AG10803 (cell line): Measurements from ENCODE around the gene SERPINE3.

Source experiments
- DNase-seq: peaks from one replicate; pipeline ENCODE4 v3.0.0; 2010; ENCODE audit warnings: low read depth
- H3K4me3 ChIP-seq: 2 replicates; pipeline ENCODE4 v1.5.1; 2011; ENCODE audit warnings: mild to moderate bottlenecking, low read length, control low read depth
- CTCF ChIP-seq: conservative IDR thresholded peaks from 2 replicates; pipeline ENCODE4 v1.5.1; 2011; ENCODE audit warnings: mild to moderate bottlenecking, low read length, control low read depth, inconsistent platforms

Gene SERPINE3

DNA sequence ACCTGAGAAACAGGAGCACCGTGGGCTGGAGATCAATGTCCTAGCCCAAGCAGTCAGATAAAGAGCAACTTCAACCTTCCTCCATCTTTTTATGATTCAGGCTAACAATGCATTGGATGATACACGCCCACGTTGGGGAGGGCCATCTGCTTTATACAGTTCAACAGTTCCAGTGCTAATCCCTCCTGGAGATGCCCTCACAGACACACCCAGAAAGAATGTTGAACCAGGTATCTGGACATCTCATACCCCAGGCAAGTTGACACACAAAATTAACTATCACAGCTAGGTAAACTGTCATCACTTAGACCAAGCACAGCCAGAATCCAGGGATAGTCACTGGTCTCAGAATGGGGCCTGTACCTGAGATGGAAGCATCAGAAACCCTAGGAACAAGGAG, 20.6 kb upstream of the SERPINE3 start:
- no peak overlapping the region for H3K4me3 ChIP-seq
- no peak for DNase-seq
- TF ChIP-seq CTCF = no peak

- TF ChIP-seq CTCF = no peak
- DNase-seq = no peak
- no peak overlapping the region for H3K4me3 ChIP-seq
Measured at GRCh38 chr13:51321836-51322235, 17.7 kb upstream of the SERPINE3 start.

- H3K4me3 ChIP-seq = no peak overlapping the region
- no peak for DNase-seq
- TF ChIP-seq CTCF = no peak
Measured at GRCh38 chr13:51322826-51323225, 16.7 kb upstream of the SERPINE3 start.

DNA sequence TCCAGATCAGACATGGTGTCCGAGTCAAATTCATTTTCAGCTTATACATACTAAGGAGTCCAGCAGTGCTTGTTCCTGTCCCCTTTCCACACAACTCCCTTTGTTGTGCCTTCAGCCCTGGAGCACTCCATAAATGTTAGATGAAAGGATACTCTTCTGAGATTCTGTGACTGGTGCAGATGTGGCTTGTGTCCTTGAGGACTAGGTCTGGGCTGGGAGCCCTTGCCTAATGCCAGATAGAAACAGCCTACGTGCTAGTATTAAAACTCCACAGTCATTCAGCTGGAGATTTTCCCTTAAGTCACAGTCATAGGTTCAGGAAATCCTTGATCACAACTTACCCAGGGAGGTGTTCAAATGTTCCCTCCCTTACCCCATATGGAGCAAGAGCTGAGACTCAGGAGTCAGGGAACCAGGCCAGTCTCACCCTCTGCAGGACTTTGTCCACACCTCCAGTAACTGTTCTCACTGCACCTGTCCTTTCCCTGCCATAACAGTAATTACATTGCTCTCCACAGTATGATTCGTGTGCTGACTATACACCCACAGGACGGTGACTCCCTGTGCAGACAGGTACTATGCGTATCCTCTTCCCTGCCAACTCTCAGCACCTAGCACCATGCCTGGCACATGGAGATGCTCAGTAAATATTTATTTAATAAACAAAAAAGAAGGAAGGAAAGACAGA, 15.5 kb upstream of the SERPINE3 start:
- no peak for TF ChIP-seq CTCF
- no peak overlapping the region for H3K4me3 ChIP-seq
- DNase-seq = no peak

DNA sequence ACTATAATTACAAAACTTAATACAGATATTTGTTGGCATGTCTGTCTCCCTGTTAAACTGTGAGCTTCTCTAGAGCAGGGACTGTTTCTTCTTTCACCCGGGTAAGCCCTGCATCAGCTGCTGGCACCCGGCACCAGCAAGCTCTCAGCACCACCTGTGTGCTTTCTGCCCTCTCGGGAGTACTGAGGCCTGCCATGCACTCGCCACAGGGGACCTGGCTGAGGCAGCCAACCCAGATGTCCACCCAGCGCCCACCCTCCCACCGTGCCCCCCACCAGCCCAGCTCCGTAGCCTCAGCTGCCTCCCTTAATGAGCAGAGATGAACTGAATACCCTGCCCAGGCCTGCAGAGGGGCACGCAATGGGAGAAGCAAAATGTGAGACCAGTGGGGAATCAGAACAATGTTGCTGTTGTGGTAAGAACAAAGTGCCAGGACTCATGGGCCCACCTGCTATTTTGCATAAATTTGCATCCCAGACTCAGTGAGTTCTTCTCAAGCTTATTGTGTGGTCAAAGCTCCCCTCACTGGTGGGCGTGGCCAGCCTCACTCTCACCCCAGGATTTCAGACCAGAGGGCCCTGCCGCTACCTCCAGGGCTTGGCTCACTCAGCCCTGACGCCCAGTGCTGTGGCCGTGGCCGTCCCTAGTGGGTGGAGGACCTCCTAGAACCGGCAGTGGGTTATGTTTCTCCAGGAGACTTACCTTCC, 14.6 kb upstream of the SERPINE3 start:
- H3K4me3 ChIP-seq = no peak overlapping the region
- TF ChIP-seq CTCF = no peak
- DNase-seq = no peak

- no peak for DNase-seq
- TF ChIP-seq CTCF = no peak
- H3K4me3 ChIP-seq = no peak overlapping the region
Measured at GRCh38 chr13:51325837-51326236, 13.7 kb upstream of the SERPINE3 start.

GRCh38 chr13:51326777-51327176, 12.7 kb upstream of the SERPINE3 start:
- no peak for DNase-seq
- TF ChIP-seq CTCF = no peak
- no peak overlapping the region for H3K4me3 ChIP-seq
